B cell (primary cell): ENCODE data around the gene C7orf33. TPM values are rescaled to one million over a fixed set of nuclear protein-coding genes. Genes with fewer than 3 reads are reported as not detected.
"Not testable (repeated sequence)": the region's sequence is repeated elsewhere in the genome, so short reads cannot be mapped to it uniquely, and the experiment has no call there.

Experiments
- ATAC-seq: fragments of 200-7000 bp; cut with Tn5 transposase; one replicate; pipeline ENCODE4 v1.10.0; 2021; ENCODE audit warnings: low read depth, mild to moderate bottlenecking, moderate number of reproducible peaks, moderate library complexity
- CTCF ChIA-PET: fragments of 350-600 bp; sonication (Branson Sonifier 250); formaldehyde crosslinking; loops from one replicate; lab custom pipeline; 2021; ENCODE audit warnings: antibody characterized with exemption, inconsistent platforms; lab: Charles Lee
- POLR2A ChIA-PET: fragments of 350-600 bp; sonication (Branson Sonifier 250); formaldehyde crosslinking; loops from one replicate; lab custom pipeline; 2021; ENCODE audit warnings: antibody characterized with exemption; lab: Charles Lee
- DNase-seq: peaks from one replicate; pipeline ENCODE4 v3.0.0; 2013
- H2AFZ ChIP-seq: 2 replicates; pipeline ENCODE4 v1.6.1; 2012; ENCODE audit warnings: mild to moderate bottlenecking, low read depth, low read length; ENCODE audit not compliant: insufficient read depth, poor library complexity, severe bottlenecking
- H3K27ac ChIP-seq, 2 donors: 1 replicate in 1 of 2; 2 replicates in 1 of 2; pipeline ENCODE4 v1.5.1; 2012 to 2013; ENCODE audit warnings: low read length in 2 of 2, mild to moderate bottlenecking in 2 of 2, moderate library complexity in 1 of 2
- H3K27me3 ChIP-seq, 4 experiments: fragments of 200-600 bp in 1 of 4; sonication (generic) in 1 of 4; replicated peaks in 1 of 4; 1 replicate in 2 of 4; 2 replicates in 2 of 4; pipeline versions ENCODE4 v1.6.1 to v1.7.0; 2013 to 2016; ENCODE audit warnings: low read length in 3 of 4, mild to moderate bottlenecking in 2 of 4, mixed read lengths in 1 of 4, moderate library complexity in 1 of 4; ENCODE audit not compliant: insufficient read depth in 4 of 4, control insufficient read depth in 3 of 4; ENCODE audit errors: control extremely low read depth in 1 of 4
- H3K36me3 ChIP-seq, 2 experiments: replicated peaks in 1 of 2; 1 replicate in 1 of 2; 2 replicates in 1 of 2; pipeline versions ENCODE4 v1.6.1 to v1.7.1; 2013; ENCODE audit warnings: low read length in 1 of 2; ENCODE audit not compliant: insufficient read depth in 2 of 2, control insufficient read depth in 1 of 2; ENCODE audit errors: control extremely low read depth in 1 of 2, extremely low read depth in 1 of 2
- H3K4me1 ChIP-seq, 2 donors: fragments of 200-600 bp in 1 of 2; sonication (generic) in 1 of 2; 1 replicate in 1 of 2; 2 replicates in 1 of 2; pipeline versions ENCODE4 v1.5.1 to v1.6.1; 2013 to 2017; ENCODE audit warnings: low read length in 2 of 2; ENCODE audit not compliant: control insufficient read depth in 2 of 2, insufficient read depth in 2 of 2
- H3K4me2 ChIP-seq: replicated peaks from 2 replicates; pipeline ENCODE3; 2012; ENCODE audit warnings: mild to moderate bottlenecking, low read depth, low read length; ENCODE audit not compliant: poor library complexity, severe bottlenecking
- H3K4me3 ChIP-seq, 5 experiments: fragments of 200-600 bp in 1 of 5; sonication (generic) in 1 of 5; 1 replicate in 3 of 5; 2 replicates in 2 of 5; pipeline versions ENCODE4 v1.5.1 to v1.7.0; 2011 to 2016; ENCODE audit warnings: low read length in 4 of 5, mild to moderate bottlenecking in 4 of 5, low read depth in 2 of 5, control low read depth in 1 of 5, moderate library complexity in 1 of 5; ENCODE audit not compliant: insufficient read depth in 1 of 5; ENCODE audit errors: control extremely low read depth in 1 of 5, extremely low read depth in 1 of 5
- H3K79me2 ChIP-seq: fragments of 200-600 bp; sonication (generic); one replicate; pipeline ENCODE4 v1.6.0; 2016; ENCODE audit warnings: low read length; ENCODE audit not compliant: control insufficient read depth, insufficient read depth
- H3K9ac ChIP-seq: fragments of 200-600 bp; sonication (generic); 2 replicates; pipeline ENCODE4 v1.6.1; 2017; ENCODE audit warnings: mild to moderate bottlenecking, low read length, moderate library complexity
- H3K9me3 ChIP-seq, 3 donors: one replicate each; pipeline versions ENCODE4 v1.6.1 to v1.7.1; 2013; ENCODE audit warnings: low read length in 2 of 3; ENCODE audit not compliant: control insufficient read depth in 2 of 3, insufficient read depth in 1 of 3; ENCODE audit errors: control extremely low read depth in 1 of 3
- H4K20me1 ChIP-seq: 2 replicates; pipeline ENCODE4 v1.6.0; 2012; ENCODE audit warnings: mild to moderate bottlenecking, low read length; ENCODE audit not compliant: insufficient read depth, control insufficient read depth, poor library complexity, severe bottlenecking
- H3K27ac Mint-ChIP-seq: one replicate; pipeline ENCODE4 v1.8.0; 2021; ENCODE audit warnings: mixed read lengths
- H3K27me3 Mint-ChIP-seq: one replicate; pipeline ENCODE4 v1.8.0; 2021; ENCODE audit warnings: mixed read lengths
- H3K4me1 Mint-ChIP-seq: one replicate; pipeline ENCODE4 v1.8.0; 2021; ENCODE audit warnings: mixed read lengths
- H3K4me3 Mint-ChIP-seq: one replicate; pipeline ENCODE4 v1.8.0; 2021; ENCODE audit warnings: mixed read lengths
- H3K9me3 Mint-ChIP-seq: one replicate; pipeline ENCODE4 v1.8.0; 2022; ENCODE audit warnings: mixed read lengths; ENCODE audit not compliant: insufficient read depth
- EZH2 ChIP-seq: IDR thresholded peaks from 2 replicates; pipeline ENCODE4 v1.6.1; 2012; ENCODE audit warnings: borderline replicate concordance, low read depth, mild to moderate bottlenecking, moderate library complexity, low read length; ENCODE audit not compliant: insufficient read depth, poor library complexity, severe bottlenecking
- WGBS: methylation state at CpG from one replicate; pipeline ENCODE4 v1.1.5; 2013; ENCODE audit warnings: missing lambda C conversion rate; ENCODE audit not compliant: insufficient coverage; 5-methylcytosine and 5-hydroxymethylcytosine counted together
- intact Hi-C: fragments of 100-400 bp; cut with micrococcal nuclease; formaldehyde crosslinking; loops from one replicate; pipeline ENCODE4 v1.10.0; 2022
- polyA plus RNA-seq: library from polyadenylated mRNA; depleted of rRNA; stranded (reverse); fragments of >200 nt; gene quantifications from 2 replicates; pipeline ENCODE4 v1.2.3, GENCODE V29; 2012
- total RNA-seq, 2 donors: library from RNA; stranded (reverse); fragments of 120-200 nt in 1 of 2; gene quantifications; 1 replicate in 1 of 2; 2 replicates in 1 of 2; pipeline versions ENCODE4 v1.2.3 to v1.2.4, GENCODE V29; 2013 to 2022
- TF ChIP-seq, protein P1 (sequence below): fragments of 200-600 bp; IDR thresholded peaks from one replicate; pipeline ENCODE4 v1.8.0; 2022; ENCODE audit warnings: antibody characterized with exemption, mild to moderate bottlenecking

Gene C7orf33
- total and polyA plus RNA-seq, 2 donors (not counting 1 experiment from before 2014, with no cell fraction given) = not detected

GRCh38 chr7:148588670-148589131 is 1.9 kb upstream of the C7orf33 start:
- Histone ChIP-seq H3K27me3 (peaks cover 0 to 4% (median 0%) of the 10 kb centered on the region in 4 experiments), H3K4me3 (no peak overlapping the region), H3K9ac (no peak overlapping the region), H3K79me2 (no peaks in the 10 kb centered on the region), H3K4me1 (no peaks in the 10 kb centered on the region), H2AFZ (no peak overlapping the region), H3K4me2 (no peak overlapping the region), H3K9me3 (no peaks in the 10 kb centered on the region), H3K27ac (no peak overlapping the region), H4K20me1 (no peaks in the 10 kb centered on the region), H3K36me3 (no peaks in the 10 kb centered on the region)
- peaks cover 23% of the 10 kb centered on the region for H3K27me3 Mint-ChIP-seq
- no peak for ATAC-seq
- intact Hi-C loops = no loop called here
- 96% methylated on average over 13 of the region's 13 CpGs for WGBS
- TF ChIP-seq, protein P1, sequence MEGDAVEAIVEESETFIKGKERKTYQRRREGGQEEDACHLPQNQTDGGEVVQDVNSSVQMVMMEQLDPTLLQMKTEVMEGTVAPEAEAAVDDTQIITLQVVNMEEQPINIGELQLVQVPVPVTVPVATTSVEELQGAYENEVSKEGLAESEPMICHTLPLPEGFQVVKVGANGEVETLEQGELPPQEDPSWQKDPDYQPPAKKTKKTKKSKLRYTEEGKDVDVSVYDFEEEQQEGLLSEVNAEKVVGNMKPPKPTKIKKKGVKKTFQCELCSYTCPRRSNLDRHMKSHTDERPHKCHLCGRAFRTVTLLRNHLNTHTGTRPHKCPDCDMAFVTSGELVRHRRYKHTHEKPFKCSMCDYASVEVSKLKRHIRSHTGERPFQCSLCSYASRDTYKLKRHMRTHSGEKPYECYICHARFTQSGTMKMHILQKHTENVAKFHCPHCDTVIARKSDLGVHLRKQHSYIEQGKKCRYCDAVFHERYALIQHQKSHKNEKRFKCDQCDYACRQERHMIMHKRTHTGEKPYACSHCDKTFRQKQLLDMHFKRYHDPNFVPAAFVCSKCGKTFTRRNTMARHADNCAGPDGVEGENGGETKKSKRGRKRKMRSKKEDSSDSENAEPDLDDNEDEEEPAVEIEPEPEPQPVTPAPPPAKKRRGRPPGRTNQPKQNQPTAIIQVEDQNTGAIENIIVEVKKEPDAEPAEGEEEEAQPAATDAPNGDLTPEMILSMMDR = no peak
- no peak for TF ChIP-seq EZH2
- ChIA-PET POLR2A (no interaction called here), CTCF (interaction anchor here (0.6 kb wide), 1 partner anchor 116 kb away, joined by 3 read pairs; no protein-coding TSS in a partner anchor)
- no peak overlapping the region for H3K27ac Mint-ChIP-seq
- DNase-seq = no peak
- H3K9me3 Mint-ChIP-seq = no peaks in the 10 kb centered on the region
- no peak overlapping the region for H3K4me3 Mint-ChIP-seq
- no peaks in the 10 kb centered on the region for H3K4me1 Mint-ChIP-seq

DNA sequence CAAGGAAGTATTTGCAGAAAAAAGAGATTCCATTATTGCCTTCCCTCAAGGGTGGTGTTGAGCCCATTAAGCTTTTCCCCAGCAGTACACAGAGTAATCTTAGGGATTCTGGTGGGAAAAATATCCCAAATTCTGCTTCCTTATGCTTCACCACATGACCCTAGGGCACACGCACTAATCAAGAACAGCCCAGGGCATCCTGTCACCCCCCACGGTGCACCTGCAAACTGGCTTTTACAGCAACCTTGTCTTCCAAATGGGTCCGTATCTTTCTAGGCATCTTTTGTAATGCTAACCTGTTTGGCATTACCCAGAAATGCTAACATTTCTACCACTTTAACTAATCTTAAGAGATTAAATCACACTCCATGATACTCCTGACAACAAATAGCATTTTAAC is 926 bp upstream of the C7orf33 start:
- no peak overlapping the region for H3K4me2 ChIP-seq
- WGBS = 89% methylated on average over 3 of the region's 3 CpGs
- no peak overlapping the region for H3K9ac ChIP-seq
- ChIA-PET CTCF (no interaction called here), POLR2A (no interaction called here)
- no peaks in the 10 kb centered on the region for H4K20me1 ChIP-seq
- DNase-seq (no peak), ATAC-seq (no peak)
- H3K4me1 ChIP-seq = no peaks in the 10 kb centered on the region
- intact Hi-C loops = no loop called here
- H3K79me2 ChIP-seq = no peaks in the 10 kb centered on the region
- no peaks in the 10 kb centered on the region for H3K9me3 Mint-ChIP-seq
- no peak overlapping the region for H3K4me3 ChIP-seq
- H3K4me3 Mint-ChIP-seq = no peak overlapping the region
- TF ChIP-seq EZH2 = no peak
- TF ChIP-seq, protein P1 = no peak
- H2AFZ ChIP-seq = no peak overlapping the region
- no peaks in the 10 kb centered on the region for H3K4me1 Mint-ChIP-seq
- peaks cover 25% of the 10 kb centered on the region for H3K27me3 Mint-ChIP-seq
- H3K27ac ChIP-seq = no peak overlapping the region
- no peaks in the 10 kb centered on the region for H3K9me3 ChIP-seq
- no peak overlapping the region for H3K27ac Mint-ChIP-seq
- H3K36me3 ChIP-seq = no peaks in the 10 kb centered on the region
- H3K27me3 ChIP-seq = peaks cover 0 to 4% (median 0%) of the 10 kb centered on the region in 4 experiments

- H4K20me1 ChIP-seq, H3K9ac ChIP-seq, DNase-seq, H3K4me3 ChIP-seq, POLR2A ChIA-PET, H3K4me2 ChIP-seq, H3K27ac ChIP-seq, intact Hi-C loops, H3K27me3 ChIP-seq, H3K4me1 ChIP-seq, H3K27ac Mint-ChIP-seq, CTCF ChIA-PET, H3K4me1 Mint-ChIP-seq, ATAC-seq, H3K9me3 Mint-ChIP-seq, H3K4me3 Mint-ChIP-seq, H3K36me3 ChIP-seq, H3K9me3 ChIP-seq, H3K79me2 ChIP-seq, H2AFZ ChIP-seq: not testable (repeated sequence)
- H3K27me3 Mint-ChIP-seq = peaks cover 13% of the 10 kb centered on the region
- WGBS = no CpG with 5 or more reads among the region's 3 CpGs
Measured at GRCh38 chr7:148596354-148596753, 5.8 kb downstream of the C7orf33 start.
